HG02938 (cell line): ENCODE results near the gene HNRNPA2B1.

Experiments used
- ATAC-seq: cut with Tn5 transposase; IDR thresholded peaks from one replicate; pipeline ENCODE4 v1.9.1; 2021; ENCODE audit warnings: mild to moderate bottlenecking, moderate library complexity; ENCODE audit not compliant: unreplicated experiment

Gene HNRNPA2B1

DNA sequence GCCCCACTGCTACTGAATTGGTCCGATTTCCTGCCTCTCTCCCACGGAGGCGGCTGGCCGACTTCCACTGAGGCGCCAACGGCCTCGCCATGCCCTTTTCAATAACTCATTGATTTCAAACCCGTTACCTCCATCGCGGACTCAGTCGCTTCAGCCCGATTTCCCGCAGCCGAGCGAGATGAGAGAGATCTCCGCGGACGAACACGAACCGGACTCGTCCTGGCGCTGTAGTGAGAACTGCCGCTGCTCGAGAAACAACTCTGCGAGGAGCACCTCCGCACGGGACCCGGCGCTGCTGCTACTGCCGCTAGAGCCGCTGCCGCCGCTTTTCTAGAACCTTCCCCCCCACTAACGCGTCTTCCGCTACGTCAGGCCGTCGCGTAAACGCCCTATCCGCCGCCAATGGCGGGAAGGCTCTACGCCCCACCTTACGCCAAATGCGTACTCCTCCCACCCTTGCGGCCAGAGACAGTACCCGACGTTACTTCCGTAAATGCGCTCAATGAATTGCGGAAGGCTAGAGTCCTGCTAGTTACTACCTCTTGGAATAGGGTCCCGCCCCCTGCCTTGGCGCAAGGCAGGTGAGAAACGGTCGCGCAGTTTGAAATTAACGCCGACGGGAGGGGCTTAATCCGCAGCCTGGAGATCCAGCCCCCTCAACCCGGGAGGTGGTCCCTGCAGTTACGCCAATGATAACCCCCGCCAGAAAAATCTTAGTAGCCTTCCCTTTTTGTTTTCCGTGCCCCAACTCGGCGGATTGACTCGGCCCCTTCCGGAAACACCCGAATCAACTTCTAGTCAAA is at the start of gene HNRNPA2B1:
TSS of gene HNRNPA2B1 (minus strand) at position 303 of the 803 bp plus-strand sequence. CDS start at position 134, 169 bp downstream.
- ATAC-seq: peak; percentile 60

DNA sequence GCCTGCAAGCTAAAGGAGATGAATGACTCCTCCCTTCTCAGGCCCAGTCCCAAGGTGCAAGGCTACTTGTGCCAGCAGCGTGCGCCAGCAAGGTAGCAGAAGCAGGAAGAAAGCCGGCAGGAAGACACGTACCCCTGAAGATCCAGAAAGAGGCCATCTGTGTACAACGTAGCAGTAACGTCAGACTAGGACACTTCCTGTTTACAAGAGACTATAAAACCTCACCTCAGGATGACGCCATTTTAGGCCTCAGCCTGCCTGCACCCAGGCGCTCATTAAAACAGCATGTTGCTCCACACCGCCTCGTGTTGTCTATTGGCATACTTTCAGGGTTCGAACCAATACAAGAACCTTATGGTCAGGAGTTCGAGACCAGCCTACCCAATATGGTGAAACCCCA is 49.7 kb upstream of the HNRNPA2B1 start:
- no peak for ATAC-seq

DNA sequence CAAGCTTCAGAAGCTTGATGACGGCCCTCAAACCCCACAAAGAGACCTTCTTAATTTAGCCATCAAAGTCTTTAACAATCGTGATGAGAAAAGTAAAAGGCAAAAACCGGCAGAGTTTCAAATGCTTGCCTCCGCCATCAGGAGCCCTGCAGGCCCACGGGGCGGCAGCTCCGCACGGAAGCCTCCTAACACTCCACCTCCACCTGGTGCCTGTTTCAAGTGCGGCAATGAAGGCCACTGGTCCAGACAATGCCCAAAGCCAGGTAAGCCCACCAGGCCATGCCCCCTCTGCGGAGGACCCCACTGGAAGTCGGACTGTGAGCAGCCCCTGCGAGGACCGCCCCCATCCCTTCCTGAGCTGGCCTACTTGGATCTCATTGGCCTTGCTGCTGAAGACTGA is 44.6 kb upstream of the HNRNPA2B1 start:
- no peak for ATAC-seq

DNA sequence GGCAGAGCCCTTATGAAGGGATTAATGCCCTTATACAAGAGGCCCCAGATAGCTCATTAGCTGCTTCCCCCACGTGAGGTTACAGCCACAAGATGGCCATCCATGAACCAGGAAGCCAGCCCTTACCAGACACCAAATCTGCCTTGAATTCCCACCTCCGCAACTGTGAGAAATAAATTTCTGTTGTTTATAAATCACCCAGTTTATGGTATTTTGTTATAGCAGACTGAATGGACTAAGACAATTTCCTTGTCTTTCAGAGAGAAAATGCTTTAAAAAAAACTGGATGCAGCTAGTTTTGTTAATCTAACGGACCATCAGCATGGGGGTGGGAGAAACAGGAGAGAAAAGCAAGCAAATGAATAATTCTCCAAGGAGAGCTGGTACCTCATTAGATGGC is 37.5 kb upstream of the HNRNPA2B1 start:
- no peak for ATAC-seq

DNA sequence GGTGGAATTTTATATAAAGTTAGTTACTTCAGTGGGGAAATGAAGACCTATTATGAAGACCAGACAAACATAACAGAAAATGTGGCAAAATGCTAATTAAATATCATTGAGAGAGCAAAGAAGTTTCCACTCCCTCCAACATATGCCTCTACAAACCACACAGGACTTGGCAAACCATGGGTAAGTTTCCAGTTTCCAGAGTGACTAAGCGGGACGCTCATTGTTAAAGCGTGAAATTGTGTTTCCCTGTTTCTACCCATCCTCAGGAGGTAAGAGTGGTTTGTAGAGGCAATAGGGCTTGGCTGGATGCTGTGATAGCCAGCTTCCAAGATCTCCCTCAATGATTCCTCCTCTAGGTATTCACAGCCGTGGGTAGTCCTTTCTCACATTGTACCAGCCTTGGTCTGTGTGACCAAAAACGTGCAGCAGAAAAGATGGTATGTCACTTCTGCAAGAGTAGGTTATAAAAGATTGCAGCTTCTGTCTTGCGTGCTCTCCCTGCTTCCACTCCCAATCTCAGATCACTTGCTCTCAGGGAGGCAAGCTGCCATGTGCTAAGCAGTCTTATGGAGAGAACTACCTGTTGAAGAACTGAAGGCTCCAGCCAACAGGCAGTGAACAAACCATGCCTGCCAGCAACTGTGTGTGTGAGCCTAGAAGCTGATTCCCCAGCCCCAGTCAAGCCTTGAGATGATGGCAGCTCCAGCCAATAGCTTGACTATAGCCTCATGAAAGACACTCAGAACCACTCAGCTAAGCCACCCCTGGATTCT is 36.7 kb upstream of the HNRNPA2B1 start:
- ATAC-seq: no peak

DNA sequence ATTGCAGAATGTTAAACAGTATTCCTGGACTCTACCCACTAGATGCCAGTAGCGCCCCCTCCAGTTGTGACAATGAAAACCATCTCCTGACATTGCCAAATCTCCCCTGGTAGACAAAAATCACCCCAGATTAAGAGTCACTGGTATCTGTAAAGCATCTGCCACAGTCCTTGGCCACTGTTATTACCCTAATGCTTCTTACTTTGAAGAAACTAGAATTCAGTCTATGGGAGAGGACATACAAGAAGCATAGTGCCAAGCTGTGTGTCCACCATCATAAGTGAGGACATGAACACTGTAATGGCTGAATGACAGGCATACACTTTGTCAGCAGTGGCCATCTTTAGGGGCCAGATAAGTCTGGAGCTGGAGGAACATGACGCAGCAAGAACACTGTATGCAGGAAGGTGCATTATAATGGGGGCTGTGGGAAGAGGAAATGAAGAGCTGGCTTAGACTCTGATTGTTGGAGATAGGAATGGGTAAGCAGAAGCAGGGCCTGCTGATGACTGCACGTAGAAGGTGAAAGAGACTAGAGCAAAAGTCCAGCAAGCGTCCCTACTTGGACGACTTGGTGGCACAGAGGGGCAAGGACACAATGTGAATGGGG is 33.5 kb upstream of the HNRNPA2B1 start:
- no peak for ATAC-seq

DNA sequence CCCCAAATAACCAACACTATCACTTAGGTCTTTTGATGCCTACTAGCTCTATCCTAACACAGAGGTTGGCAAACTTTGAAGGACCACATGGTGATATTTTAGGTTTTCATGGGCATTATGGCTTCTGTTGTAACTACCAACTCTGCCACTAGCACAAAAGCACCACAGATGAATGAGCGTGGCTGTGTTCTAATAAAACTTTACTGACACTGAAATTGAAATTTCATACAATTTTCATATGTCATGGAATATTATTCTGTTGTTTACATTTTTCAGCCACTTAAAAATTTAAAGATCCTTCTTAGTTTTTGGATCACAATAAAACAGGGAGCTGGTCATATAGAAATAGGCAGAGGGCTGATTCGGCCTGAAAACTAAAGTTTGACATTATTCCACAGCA is 27.4 kb upstream of the HNRNPA2B1 start:
- no peak for ATAC-seq

DNA sequence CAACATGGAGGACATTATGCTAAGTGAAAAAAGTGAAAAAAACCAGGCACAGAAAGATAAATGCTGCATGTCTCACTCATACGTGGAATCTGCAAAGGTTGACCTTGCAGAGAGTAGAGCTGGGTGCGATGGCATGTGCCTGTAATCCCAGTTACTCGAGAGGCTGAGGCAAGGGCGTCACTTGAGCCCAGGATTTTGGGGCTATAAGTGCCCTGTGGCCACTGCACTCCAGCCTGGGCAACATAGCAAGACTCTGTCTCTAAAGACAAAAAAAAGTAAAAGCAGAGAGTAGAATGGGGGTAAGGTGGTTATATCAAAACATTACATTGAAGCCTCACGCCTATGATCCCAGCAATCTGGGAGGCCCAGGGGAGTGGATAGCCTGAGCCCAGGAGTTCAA is 23.8 kb upstream of the HNRNPA2B1 start:
- no peak for ATAC-seq

DNA sequence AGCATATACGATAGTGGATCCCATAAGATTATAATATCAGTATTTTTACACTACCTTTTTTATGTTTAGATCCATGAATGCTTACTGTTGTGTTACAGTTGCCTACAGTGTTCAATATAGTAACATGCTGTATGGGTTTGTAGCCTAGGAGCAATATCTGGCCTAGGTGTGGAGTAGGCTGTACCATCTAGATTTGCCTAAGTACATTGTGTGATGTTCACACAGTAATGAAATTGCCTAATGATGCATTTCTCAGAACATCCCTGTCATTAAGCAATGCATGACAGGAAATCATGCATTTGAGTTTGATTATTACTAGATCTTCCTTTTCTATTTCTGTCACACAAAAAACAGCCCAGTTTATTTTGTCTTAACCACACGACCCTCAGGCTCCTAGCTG is 15.5 kb upstream of the HNRNPA2B1 start:
- no peak for ATAC-seq

DNA sequence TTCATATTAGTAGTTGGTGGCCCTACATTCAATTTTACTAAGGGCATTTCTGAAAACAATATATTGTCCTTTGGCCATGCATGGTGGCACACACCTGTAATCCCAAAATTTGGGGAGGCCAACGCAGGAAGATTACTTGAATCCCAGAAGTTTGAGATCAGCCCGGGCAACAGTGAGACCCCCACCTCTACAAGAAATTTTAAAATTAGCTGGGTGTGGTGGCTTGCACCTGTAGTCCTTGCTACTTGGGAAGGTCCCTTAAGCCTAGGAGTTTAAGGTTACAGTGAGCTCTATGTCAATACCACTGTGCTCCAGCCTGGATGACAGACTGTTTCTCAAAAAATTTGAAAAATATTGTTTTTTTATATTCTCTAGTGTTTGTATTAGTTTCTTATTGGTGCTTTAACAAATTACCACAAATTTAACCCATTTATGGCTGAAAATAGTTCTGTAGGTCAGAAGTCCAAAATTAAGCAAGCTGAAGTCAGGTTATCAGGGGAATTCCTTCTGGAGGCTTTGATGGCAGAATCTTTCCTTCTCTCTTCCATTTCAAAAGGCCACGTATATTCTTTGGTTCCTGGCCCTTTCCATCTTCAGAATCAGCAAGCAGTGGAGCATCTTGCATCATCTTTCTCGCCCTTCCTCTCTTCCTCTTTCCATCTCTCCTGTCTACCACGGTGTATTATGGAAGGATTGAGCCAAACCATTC is 13.4 kb upstream of the HNRNPA2B1 start:
- ATAC-seq: no peak

DNA sequence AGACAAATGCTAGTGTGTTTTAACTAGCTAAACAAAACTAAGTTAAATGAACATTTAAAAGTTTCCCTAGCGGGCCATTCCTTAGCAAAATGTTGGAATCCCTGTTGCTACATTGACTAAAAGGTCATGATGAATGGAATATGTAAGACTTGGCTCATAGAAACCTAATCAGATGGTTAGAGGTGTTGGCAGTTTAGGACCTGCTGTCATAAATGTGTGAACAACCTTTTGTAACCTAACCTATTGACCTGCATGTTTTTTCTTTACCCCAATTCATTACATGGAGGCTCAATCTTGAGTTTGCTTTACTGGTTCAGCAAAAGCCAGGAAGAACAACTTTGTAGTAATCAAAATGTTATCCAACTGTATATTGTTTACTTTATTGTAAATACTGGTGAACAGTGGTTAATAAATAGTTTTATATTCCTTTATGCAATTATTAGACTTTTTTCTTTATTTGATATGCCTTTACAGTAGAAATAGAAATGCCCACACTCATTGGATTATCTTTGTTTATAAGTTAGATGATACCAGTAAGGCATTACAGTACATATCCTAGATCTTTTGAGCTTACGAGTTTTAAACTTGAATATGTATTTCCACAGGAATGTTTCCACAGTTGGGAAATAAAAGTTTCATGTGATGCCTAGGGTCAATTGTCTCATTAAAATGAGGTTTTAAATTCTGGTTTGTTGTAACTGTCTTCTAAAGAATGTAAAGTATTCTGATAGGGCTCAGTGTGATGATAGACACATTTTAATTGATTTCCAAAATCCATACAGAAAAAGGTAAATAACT is 12.6 kb upstream of the HNRNPA2B1 start:
- ATAC-seq: no peak

DNA sequence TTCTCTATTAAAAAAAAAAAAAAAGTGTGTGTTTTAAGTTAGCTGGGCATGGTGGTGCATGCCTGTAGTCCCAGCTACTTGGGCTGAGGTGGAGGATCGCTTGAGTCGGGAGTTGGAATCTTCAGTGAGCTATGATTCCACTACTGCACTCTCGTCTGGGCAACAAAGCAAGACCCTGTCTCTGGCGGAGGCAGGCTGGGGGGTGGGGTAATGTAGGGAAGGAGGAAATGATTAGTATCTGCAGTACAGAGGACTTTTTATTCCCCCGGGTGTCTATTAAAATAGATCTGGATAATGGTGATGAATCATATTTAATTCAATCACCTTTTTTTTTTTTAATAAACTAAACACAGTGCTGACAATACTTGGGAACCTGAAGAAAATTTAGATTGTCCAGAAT is 7.5 kb upstream of the HNRNPA2B1 start:
- no peak for ATAC-seq

DNA sequence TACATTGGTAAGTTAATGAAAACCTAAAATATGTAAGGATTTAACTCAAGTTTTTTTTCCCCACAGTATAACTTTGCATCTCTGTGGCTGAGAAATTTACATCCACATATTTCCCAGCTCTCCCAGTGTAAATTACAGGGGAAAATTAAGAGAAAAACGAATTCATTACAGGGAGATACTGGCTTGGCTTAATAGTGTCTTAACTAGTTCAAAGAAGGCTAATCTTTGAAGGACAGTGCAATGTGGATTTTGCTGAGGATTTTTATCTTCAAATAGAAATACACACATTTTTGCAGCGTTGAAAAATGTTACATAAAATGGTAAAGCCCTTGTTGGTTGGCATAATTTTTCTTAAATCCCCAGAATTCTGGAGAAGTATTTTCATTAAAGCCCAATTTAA is 2.5 kb upstream of the HNRNPA2B1 start:
- ATAC-seq: no peak

DNA sequence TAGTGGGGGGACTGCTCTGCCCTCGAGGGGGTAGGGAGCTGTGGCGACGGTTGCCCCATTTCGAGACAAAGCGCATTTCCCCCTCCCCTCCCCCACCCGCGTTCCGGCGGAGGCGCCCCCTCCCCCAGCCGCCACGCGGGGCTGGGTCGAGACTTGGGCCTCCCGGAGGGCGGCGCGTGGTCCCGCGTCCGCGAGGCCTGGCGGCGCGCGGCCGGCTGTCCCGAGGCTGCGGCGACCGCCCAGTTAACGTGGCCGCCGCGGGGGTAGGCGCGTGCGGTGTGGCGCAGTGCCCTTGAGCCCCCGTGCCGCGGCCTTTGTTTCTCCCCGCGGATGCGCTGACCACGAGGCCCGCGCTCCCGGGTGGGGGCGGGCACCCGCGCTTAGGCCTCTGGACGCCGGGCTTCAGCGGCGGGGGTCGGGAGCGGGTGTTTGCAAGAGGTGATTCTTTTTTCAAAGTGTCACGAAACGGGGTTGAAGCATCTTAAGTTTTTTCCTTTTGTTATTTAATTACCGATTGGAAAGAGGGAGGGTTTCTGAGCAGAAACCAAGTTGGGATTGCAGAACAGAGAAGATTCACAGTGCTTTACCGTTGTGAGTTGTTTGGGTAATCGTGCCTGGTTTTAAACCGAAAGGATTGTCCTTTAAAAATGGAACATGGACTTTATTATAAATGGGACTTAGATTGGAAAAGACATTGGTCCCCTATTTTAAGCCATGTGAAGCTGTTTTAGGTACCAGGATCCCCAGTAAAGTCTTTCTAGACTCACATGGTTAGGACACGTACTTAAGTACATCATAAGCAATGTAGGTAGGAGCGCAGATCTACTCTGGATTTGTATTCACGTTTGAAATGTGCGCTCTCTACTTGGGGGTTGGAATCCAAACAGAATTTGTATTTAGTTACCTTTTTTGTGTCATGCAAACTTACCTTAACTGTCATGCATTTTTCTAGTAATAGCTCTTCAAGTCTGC is 1.8 kb upstream of the HNRNPA2B1 start:
- peak; percentile 1 for ATAC-seq

DNA sequence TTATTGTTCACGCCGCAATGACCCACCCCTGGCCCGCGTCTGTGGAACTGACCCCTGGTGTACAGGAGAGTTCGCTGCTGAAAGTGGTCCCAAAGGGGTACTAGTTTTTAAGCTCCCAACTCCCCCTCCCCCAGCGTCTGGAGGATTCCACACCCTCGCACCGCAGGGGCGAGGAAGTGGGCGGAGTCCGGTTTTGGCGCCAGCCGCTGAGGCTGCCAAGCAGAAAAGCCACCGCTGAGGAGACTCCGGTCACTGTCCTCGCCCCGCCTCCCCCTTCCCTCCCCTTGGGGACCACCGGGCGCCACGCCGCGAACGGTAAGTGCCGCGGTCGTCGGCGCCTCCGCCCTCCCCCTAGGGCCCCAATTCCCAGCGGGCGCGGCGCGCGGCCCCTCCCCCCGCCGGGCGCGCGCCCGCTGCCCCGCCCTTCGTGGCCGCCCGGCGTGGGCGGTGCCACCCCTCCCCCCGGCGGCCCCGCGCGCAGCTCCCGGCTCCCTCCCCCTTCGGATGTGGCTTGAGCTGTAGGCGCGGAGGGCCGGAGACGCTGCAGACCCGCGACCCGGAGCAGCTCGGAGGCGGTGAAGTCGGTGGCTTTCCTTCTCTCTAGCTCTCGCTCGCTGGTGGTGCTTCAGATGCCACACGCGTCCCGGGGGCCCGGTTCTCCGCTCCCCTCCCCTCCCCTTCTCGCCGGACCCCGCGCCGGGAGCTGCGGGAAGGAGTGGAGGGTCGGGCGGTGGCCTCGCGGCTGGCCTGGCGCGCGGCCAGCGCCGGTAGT is 887 bp upstream of the HNRNPA2B1 start, which contains the start of gene CBX3:
TSS of gene CBX3 (plus strand) at position 499 of the 772 bp plus-strand sequence. CDS start 1,254 bp downstream, outside the sequence.
- peak; percentile 33 for ATAC-seq

DNA sequence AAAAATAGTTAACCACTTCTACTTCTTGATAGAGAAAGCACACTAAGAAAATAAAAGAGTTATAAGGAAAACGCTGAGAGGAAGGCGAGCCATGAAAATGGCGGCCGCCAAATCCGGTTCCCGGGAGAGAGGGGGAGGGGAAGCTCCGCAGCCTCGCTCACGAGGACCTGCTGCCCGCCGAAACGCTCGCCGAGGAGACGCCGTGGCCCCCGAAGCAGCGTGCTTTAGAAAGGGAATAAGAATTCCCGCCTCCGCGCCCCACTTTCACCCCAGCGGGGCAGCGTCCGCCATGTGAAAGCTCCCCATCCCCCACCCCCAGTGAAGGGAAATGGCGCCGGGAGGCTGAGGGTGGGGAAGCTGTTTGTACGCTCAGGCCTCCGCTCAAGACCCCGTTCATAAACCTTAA is 505 bp downstream of the HNRNPA2B1 start:
- peak; percentile 4 for ATAC-seq

DNA sequence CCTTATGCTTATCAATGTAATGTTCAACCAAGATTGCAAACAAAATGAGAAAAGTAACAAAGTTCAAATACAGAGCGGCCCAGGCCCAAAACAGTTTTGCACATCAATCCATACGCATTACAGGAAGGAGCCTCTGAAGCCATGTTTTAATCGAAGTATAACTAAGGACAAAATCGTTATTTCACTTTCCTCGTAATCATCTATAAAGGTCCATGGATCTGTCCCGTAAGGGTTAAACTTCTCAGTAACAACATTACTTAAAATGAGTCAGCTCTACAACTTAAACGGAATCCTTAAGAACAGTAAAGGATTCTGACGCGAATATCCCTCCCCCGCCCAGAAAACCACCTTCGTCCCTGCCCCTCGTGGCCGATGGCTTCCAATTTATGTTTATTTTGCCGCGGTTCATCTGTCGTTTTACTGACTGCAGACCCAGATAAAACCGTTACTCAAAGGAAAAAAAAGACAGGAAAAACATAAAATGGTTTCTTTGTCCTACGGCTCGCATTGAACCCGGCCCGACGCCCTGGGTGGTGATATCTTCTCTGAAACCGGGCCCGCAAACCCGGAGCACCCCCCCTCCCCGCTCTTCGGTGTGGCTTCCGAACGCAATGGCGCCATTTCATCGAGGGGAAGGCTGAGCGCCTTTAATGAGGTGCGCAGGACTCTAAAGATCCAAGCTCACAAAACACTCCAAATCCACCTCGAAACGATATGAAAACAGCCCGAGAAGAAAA is 1.1 kb downstream of the HNRNPA2B1 start:
- ATAC-seq: no peak

DNA sequence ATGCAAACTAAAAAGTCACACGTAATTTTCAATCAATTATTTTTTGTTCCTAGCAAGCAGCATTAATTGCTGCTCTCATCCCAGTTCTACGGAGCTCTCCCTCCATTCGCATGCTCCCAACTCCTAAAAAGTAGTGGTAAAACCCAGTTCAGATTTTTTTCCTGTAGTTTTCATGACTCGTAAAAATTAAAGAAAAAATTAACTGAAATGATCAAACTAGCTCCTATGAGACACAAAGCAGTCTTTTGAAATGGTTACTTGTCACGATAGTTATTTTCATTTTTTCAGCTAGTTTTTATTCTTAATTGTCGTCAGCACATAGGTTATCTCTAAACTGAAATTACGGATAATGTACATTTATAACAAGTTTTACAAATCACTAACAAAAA is 1.8 kb downstream of the HNRNPA2B1 start:
- no peak for ATAC-seq
